K562 (cell line): ENCODE data around the gene SOCS3. TPM values are rescaled to one million over a fixed set of nuclear protein-coding genes. Genes with fewer than 3 reads are reported as not detected.
A peak's percentile ranks its signal among the peaks of the same experiment; 100 is the strongest.

Source experiments
- ATAC-seq: fragments of 200-7000 bp; cut with Tn5 transposase; 3 replicates; pipeline ENCODE4 v1.9.1; 2020; ENCODE audit warnings: moderate library complexity
- BruUV-seq: library from RNA; stranded (reverse); fragments of 400-500 nt; replicated peaks from 2 replicates; lab custom pipeline; 2021; lab: Mats Ljungman, UMichigan
- CTCF ChIA-PET: fragments of 300-600 bp; formaldehyde crosslinking; extraction: SDS; loops from one replicate; lab custom pipeline; 2021; ENCODE audit warnings: low intra/inter-chr PET ratio; lab: Yijun Ruan, JAX
- POLR2A ChIA-PET: fragments of 300-600, 350-650 bp; sonication (Branson Sonifier 250); formaldehyde crosslinking; extraction: SDS; loops from one replicate; lab custom pipeline; 2021; ENCODE audit warnings: antibody characterized with exemption, inconsistent platforms; lab: Yijun Ruan, JAX
- DNase-seq, 4 experiments: peaks; one replicate each; pipeline versions ENCODE4 v3.0.0 to v3.0.0-alpha.2; 2011 to 2018; ENCODE audit warnings: low spot score in 3 of 4, mixed read lengths in 3 of 4; ENCODE audit errors: extremely low read depth in 1 of 4
- FAIRE-seq: peaks from 2 replicates; lab custom pipeline; 2011; peaks lifted over from hg19 to GRCh38; lab: Jason Lieb, UNC
- H2AFZ ChIP-seq: 2 replicates; pipeline ENCODE4 v1.6.0; 2011; ENCODE audit warnings: low read depth, low read length, control low read depth, inconsistent platforms
- H3K27ac ChIP-seq: fragments of 200-600 bp; 3 replicates; pipeline ENCODE4 v1.8.0; 2011; ENCODE audit warnings: low read depth, mild to moderate bottlenecking, control low read depth, inconsistent platforms, low read length, moderate library complexity, mixed read lengths; ENCODE audit errors: extremely low read depth
- H3K27me3 ChIP-seq, 2 experiments: fragments of 300-600 bp in 1 of 2; 2 replicates in 1 of 2; 3 replicates in 1 of 2; pipeline versions ENCODE4 v1.6.0 to v1.8.0; 2011; ENCODE audit warnings: inconsistent platforms in 2 of 2, low read length in 2 of 2, mild to moderate bottlenecking in 1 of 2, mixed read lengths in 1 of 2, moderate library complexity in 1 of 2; ENCODE audit not compliant: control insufficient read depth in 2 of 2, insufficient read depth in 2 of 2
- H3K36me3 ChIP-seq: fragments of 300-600 bp; 3 replicates; pipeline ENCODE4 v1.8.0; 2011; ENCODE audit warnings: mild to moderate bottlenecking, low read length, inconsistent platforms; ENCODE audit not compliant: control insufficient read depth, insufficient read depth
- H3K4me1 ChIP-seq, 2 experiments: fragments of 200-600 bp in 1 of 2; replicated peaks in 1 of 2; 2 replicates in 1 of 2; 3 replicates in 1 of 2; pipeline versions ENCODE4 v1.5.1 to v1.8.0; 2011; ENCODE audit warnings: inconsistent platforms in 2 of 2, low read length in 2 of 2, mild to moderate bottlenecking in 1 of 2, mixed read lengths in 1 of 2, moderate library complexity in 1 of 2; ENCODE audit not compliant: control insufficient read depth in 2 of 2, insufficient read depth in 2 of 2
- H3K4me2 ChIP-seq: 2 replicates; pipeline ENCODE4 v1.6.1; 2011; ENCODE audit warnings: low read length, control low read depth, inconsistent platforms, mixed read lengths; ENCODE audit not compliant: insufficient read depth
- H3K4me3 ChIP-seq: fragments of 200-600 bp; sonication (generic), shearing (Covaris generic); 2 replicates; pipeline ENCODE4 v1.5.1; 2016; ENCODE audit warnings: control low read depth, inconsistent platforms
- H3K79me2 ChIP-seq: fragments of 200-600 bp; 3 replicates; pipeline ENCODE4 v1.8.0; 2011; ENCODE audit warnings: low read length, inconsistent platforms; ENCODE audit not compliant: control insufficient read depth, insufficient read depth
- H3K9ac ChIP-seq, 2 experiments: 2 replicates each; pipeline versions ENCODE4 v1.6.0 to v1.6.1; 2011; ENCODE audit warnings: low read depth in 2 of 2, low read length in 2 of 2, control low read depth in 1 of 2, inconsistent platforms in 1 of 2, mild to moderate bottlenecking in 1 of 2, mixed read lengths in 1 of 2; ENCODE audit not compliant: insufficient read depth in 1 of 2
- H3K9me1 ChIP-seq: one replicate; pipeline ENCODE4 v1.6.0; 2011; ENCODE audit warnings: inconsistent platforms, mild to moderate bottlenecking, low read length, moderate library complexity; ENCODE audit not compliant: control insufficient read depth, insufficient read depth
- H3K9me3 ChIP-seq: replicated peaks from 2 replicates; pipeline ENCODE4 v1.5.1; 2011; ENCODE audit warnings: low read depth, low read length, inconsistent platforms; ENCODE audit not compliant: control insufficient read depth, insufficient read depth
- H4K20me1 ChIP-seq: replicated peaks from 2 replicates; pipeline ENCODE4 v1.6.1; 2011; ENCODE audit warnings: low read length, inconsistent platforms, mixed read lengths; ENCODE audit not compliant: control insufficient read depth, insufficient read depth
- ARID4B ChIP-seq: sonication (generic); formaldehyde crosslinking; IDR thresholded peaks from 2 replicates; pipeline ENCODE4 v1.8.0; 2022; ENCODE audit warnings: mild to moderate bottlenecking, missing genetic modification reagents
- CTCFL ChIP-seq: IDR thresholded peaks from 2 replicates; pipeline ENCODE4 v1.6.1; 2011; ENCODE audit warnings: borderline replicate concordance, low read depth, mild to moderate bottlenecking, moderate library complexity, low read length; ENCODE audit not compliant: insufficient read depth, poor library complexity, severe bottlenecking
- HDAC1 ChIP-seq, 2 experiments: fragments of 450-650 bp; IDR thresholded peaks; 2 replicates each; pipeline ENCODE4 v1.6.1; 2016 to 2017; ENCODE audit warnings: inconsistent platforms in 1 of 2, mild to moderate bottlenecking in 1 of 2, moderate library complexity in 1 of 2
- MAFK ChIP-seq: IDR thresholded peaks from 2 replicates; pipeline ENCODE4 v1.6.1; 2011; ENCODE audit warnings: low read length, improper control_type of control experiment
- MTA1 ChIP-seq: fragments of 450-650 bp; IDR thresholded peaks from 2 replicates; pipeline ENCODE4 v1.6.1; 2017; ENCODE audit warnings: borderline replicate concordance
- SIX5 ChIP-seq, 2 experiments: IDR thresholded peaks; 2 replicates each; pipeline ENCODE4 v1.6.1; 2011; ENCODE audit warnings: low read length in 2 of 2, borderline replicate concordance in 1 of 2, low read depth in 1 of 2, mild to moderate bottlenecking in 1 of 2, moderate library complexity in 1 of 2; ENCODE audit not compliant: insufficient read depth in 1 of 2
- SP1 ChIP-seq: sonication (generic); formaldehyde crosslinking; IDR thresholded peaks from 2 replicates; pipeline ENCODE4 v1.8.1; 2022; ENCODE audit warnings: mild to moderate bottlenecking, missing genetic modification reagents
- THRAP3 ChIP-seq: fragments of 450-650 bp; IDR thresholded peaks from 2 replicates; pipeline ENCODE4 v1.6.1; 2016; ENCODE audit warnings: mild to moderate bottlenecking, inconsistent platforms, borderline replicate concordance
- WHSC1 ChIP-seq: IDR thresholded peaks from one replicate; pipeline ENCODE4 v1.6.1; 2012; ENCODE audit warnings: low read length, control low read depth, inconsistent platforms
- ZNF512 ChIP-seq: IDR thresholded peaks from 2 replicates; pipeline ENCODE4 v1.6.1; 2016; ENCODE audit warnings: missing genetic modification characterization, missing compliant biosample characterization
- WGBS: fragments of 100-300 bp; shearing (Covaris generic); methylation state at CpG from one replicate; pipeline ENCODE4 v1.1.6; 2016; ENCODE audit warnings: low coverage, mixed read lengths; ENCODE audit not compliant: insufficient coverage; ENCODE audit errors: missing lambda C conversion rate; 5-methylcytosine and 5-hydroxymethylcytosine counted together
- in situ Hi-C: fragments of 300-500 bp; cut with MboI; formaldehyde crosslinking; loops from 4 replicates; pipeline ENCODE4 v1.15.0; 2018; ENCODE audit warnings: inconsistent platforms, mixed read lengths
- intact Hi-C: fragments of 100-400 bp; cut with micrococcal nuclease; formaldehyde crosslinking; loops from 2 replicates; pipeline ENCODE4 v1.14.2; 2022
- polyA plus RNA-seq, 8 experiments: library from polyadenylated mRNA; depleted of rRNA in 4 of 8; stranded (reverse) in 5 of 8; unstranded in 3 of 8; fragments of >200 nt; fragmentation: Nextera tagmentation in 2 of 8; fragmentation: Illumina TruSeq in 1 of 8; extraction: Ambion mirVana in 2 of 8; extraction: Trizol in 1 of 8; gene quantifications; 2 replicates each; pipeline versions ENCODE4 v1.2.1 to v1.2.3, GENCODE V29; 2011 to 2014; ENCODE audit warnings: inconsistent platforms in 1 of 8, missing spikeins in 1 of 8
- total RNA-seq, 7 experiments: library from RNA; depleted of rRNA in 6 of 7; stranded (reverse); fragments of >200 nt in 6 of 7; fragmentation: Illumina TruSeq in 2 of 7; extraction: Trizol in 2 of 7; gene quantifications; 2 replicates each; pipeline versions ENCODE4 v1.2.1 to v1.2.3, GENCODE V29; 2011 to 2021; ENCODE audit warnings: low replicate concordance in 1 of 7

Gene SOCS3
- total and polyA plus RNA-seq, 9 of the 15 experiments (the other 6 are each of a cell fraction or from before 2014, with no cell fraction given): 0.56 to 38.9 (median 13.7) TPM

GRCh38 chr17:78316867-78317789 is 42.7 kb downstream of the SOCS3 start:
- no peaks in the 10 kb centered on the region for H3K79me2 ChIP-seq
- H3K9me3 ChIP-seq: no peaks in the 10 kb centered on the region
- peak overlapping the region; percentile 68 for H3K4me2 ChIP-seq
- peak overlapping the region; percentile 48 to 86; a peak in 1 of 4 replicates for H3K9ac ChIP-seq
- peak overlapping the region; percentile 80 for H2AFZ ChIP-seq
- ChIA-PET CTCF (interaction anchor here (0.6 kb wide), 1 partner anchor 62 kb away, joined by 3 read pairs; no protein-coding TSS in a partner anchor), POLR2A (interaction anchor here (0.6 to 2.0 kb wide), 3 partner anchors 12 to 39 kb away, joined by 3 to 7 read pairs (median 3); no protein-coding TSS in a partner anchor)
- no peaks in the 10 kb centered on the region for H3K27me3 ChIP-seq
- peak; percentile 71 to 78 (median 72) for DNase-seq
- peak; percentile 57 for ATAC-seq
- no peak overlapping the region for H3K4me3 ChIP-seq
- in situ Hi-C loops (no loop called here), intact Hi-C loops (no loop called here)
- BruUV-seq: no TSS peak
- H4K20me1 ChIP-seq: no peaks in the 10 kb centered on the region
- H3K36me3 ChIP-seq: no peaks in the 10 kb centered on the region
- H3K9me1 ChIP-seq: no peaks in the 10 kb centered on the region
- WGBS: 44% methylated on average over 20 of the region's 20 CpGs
- H3K27ac ChIP-seq: peak overlapping the region; percentile 26; the same call in 2 of the 3 replicates
- peaks cover 37 to 56% of the 10 kb centered on the region in 2 experiments for H3K4me1 ChIP-seq
- FAIRE-seq: peak; percentile 61
- TF ChIP-seq MAFK: no peak
- TF ChIP-seq ARID4B (CRISPR knock-in tag): 0 out of 2 replicates have a peak, but pooled peaks have one; percentile 45
- no peak for TF ChIP-seq THRAP3
- peak in 1 of 2 experiments; percentile 78; a peak in 2 of 4 replicates for TF ChIP-seq HDAC1 (IDR thresholded peaks at IDR 0.05)
- no peak for TF ChIP-seq ZNF512 (tag)
- peak; percentile 42; the same call in 1 of the 2 replicates for TF ChIP-seq SP1
- no peak for TF ChIP-seq SIX5 (IDR thresholded peaks at IDR 0.05; ENCODE audit: borderline replicate concordance in 1 of 2, insufficient read depth in 1 of 2, low read depth in 1 of 2, low read length in 2 of 2)
- no peak for TF ChIP-seq WHSC1
- no peak for TF ChIP-seq CTCFL
- peak; percentile 36; the same call in 1 of the 2 replicates for TF ChIP-seq MTA1
